Body of pancreas (tissue), 4 donors: ENCODE measurements around the gene TMPRSS11D.

ENCODE experiments used
- CTCF ChIP-seq, 7 experiments: fragments of 450-650 bp in 4 of 7; fragments of 200-600 bp in 3 of 7; sonication (generic) in 3 of 7; IDR thresholded peaks; one replicate each; pipeline ENCODE4 v1.5.1; 2016 to 2019; ENCODE audit warnings: antibody characterized with exemption in 7 of 7
- POLR2A ChIP-seq, 3 donors: fragments of 450-650 bp; IDR thresholded peaks; one replicate each; pipeline ENCODE4 v1.6.1; 2016; ENCODE audit warnings: antibody characterized with exemption in 3 of 3, mild to moderate bottlenecking in 2 of 3

GRCh38 chr4:67892253-67892652 is 8.5 kb upstream of the TMPRSS11D start:
- TF ChIP-seq CTCF (IDR thresholded peaks at IDR 0.05) (no peak), POLR2A (IDR thresholded peaks at IDR 0.05) (no peak)
